Activated CD4-positive, CD25-positive, alpha-beta regulatory T cell (primary cell): ENCODE data around the gene CIB4.

Experiments used
- DNase-seq, 4 experiments: peaks; one replicate each; lab custom pipeline; 2025; lab: John Stamatoyannopoulos, UW

CIB4 gene

DNA sequence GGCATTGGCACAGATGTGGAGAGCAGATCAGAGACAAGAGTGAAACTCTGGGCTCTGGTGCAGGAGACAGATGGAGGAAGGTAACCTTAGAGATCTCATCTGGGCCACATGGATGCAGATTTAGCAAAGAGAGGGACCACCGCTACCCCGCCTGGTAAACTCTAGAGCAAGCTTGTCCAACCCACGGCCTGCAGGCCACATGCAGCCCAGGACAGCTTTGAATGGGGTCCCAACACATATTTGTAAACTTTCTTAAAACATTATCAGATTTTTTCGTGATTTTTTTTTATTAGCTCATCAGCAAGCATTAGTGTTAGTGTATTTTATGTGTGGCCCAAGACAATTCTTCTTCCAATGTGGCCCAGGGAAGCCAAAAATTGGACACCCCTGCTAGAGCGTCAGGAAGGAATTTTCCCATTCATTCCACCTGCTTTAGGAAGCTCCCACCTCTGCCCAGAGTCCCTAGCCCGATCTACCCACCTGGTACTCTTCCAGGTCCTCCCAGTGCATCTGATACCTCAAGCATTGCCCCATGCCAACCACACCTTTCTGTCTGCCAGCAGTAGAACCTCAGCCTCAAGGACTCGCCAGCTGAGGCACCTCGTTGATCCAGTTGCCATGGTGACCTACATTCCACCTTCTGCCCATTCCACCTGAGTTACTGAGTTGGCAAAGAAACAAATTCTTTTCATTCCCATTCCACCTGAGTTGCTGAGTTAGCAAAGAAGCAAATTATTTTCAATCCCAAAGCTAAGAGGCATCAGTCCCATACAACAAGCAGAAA lies at the start of gene CIB4:
CIB4 (minus strand) TSS at position 586 of the 784 bp plus-strand sequence; CDS start at position 534, 52 bp downstream.
- no peak for DNase-seq

DNA sequence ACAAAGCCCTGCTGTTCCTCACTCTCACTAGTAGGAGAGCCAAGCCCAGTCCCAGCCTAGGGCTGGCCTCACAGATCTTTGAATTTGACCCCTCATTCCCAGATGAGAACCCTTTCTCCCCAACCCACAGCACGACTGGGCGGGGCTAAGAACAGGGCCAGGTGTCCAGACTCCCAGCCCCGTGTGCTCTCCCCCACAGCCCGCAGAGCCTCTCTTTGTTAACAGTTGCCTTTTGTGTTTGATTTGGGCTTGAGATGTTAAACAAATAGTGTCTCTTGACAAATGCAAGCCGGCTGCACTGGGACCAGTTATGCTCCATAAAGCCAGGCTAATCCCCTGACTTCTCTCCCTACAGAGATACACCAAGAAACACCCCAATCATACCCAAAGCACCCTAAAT lies 46.6 kb upstream of the CIB4 start:
- DNase-seq = no peak

DNA sequence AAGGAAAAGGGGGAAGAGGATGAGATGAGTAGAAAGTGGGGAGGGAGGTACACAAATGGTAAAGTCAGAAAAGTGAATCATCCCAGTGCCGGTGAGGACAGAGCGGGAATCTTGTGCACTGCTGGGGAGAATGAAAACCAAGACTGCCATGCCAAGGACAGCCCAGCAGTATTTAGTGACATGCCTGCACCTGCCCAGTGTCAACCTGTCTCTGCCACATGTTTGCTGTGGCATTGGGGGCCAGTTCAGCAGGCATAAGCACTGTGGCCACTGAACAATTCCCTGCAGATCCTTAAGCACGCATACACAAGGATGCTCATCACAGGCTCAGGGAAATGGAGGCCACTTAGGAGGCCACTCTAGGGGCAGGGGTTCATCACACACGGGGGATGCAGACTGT lies 46.2 kb upstream of the CIB4 start:
- DNase-seq = no peak

DNA sequence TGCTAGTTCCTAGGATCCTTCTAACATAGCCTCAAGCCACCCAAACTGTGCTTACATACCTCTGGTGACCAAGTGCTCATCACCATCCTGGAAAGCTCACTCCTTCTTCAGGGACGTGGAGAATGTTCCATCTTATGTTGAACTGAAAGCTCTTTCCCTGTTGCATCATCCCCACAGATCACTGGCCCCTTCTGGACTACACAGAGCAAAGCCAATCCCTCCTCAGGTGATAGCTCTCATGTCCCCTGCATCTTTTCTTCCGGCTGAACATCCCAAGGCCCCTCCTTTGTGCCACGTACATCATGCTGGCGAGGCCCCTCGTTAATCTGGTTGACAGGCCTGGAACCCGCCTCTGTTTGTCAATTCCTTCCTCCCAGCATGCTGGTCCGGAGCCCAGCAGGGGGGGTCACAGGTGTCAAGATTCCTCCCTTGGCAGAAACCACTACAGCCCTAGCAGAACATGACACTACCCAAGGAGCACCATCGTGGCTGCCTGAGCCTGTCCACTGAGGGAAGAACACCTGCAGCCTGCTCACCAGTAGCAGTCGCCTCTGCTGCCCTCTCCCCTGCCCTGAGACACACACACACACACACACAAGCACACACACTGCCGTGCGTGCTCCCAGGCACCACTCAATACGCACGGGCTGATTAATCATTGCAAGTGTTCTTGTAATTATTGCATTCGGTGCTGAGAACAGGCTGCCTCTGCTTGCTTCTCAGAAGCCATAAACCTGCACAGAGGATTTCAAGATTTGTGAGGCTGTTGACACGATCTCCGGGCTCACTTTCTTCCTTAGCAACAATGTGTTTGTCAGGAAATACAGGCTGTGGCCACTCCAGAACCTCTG lies 45.0 kb upstream of the CIB4 start:
- DNase-seq = no peak

DNA sequence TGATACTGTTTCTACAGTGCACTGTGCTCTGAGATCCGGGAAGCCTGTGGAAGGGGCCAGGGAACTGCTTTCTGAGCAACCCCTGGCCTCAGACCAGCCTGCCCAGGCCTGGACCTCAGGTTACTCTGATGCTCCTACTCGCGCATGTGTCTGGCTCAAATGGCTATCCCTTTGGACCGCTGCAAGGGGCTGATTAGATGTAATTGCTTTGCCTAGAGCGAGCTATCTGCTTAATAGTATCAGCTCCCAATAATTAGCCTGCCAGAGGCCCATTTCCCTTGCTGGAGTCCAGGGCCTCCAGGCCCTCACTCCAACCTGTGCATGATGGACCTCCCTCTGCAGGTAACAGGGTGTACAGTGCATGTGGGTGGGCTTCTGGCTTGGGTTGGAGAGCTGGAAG lies 44.2 kb upstream of the CIB4 start:
- DNase-seq = no peak

DNA sequence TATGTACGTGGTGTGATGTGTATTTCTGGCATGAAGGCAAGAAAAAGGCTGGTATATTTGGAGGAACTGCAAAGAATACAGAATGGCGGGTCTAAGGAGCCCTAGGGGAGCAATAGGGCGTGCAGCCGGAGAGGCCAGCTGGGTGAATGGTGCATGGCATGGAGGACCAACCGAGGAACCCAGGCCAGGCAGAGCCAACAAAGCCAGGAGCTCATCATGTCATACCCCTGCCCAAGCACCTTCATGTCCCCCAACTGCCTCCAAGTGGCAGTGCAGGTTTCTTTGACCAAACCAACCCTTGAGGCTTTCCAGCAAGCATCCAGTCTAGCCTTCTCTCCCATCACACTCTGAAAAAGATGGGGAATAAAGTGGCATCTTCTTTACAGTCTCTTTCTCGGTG lies 42.4 kb upstream of the CIB4 start:
- no peak for DNase-seq

DNA sequence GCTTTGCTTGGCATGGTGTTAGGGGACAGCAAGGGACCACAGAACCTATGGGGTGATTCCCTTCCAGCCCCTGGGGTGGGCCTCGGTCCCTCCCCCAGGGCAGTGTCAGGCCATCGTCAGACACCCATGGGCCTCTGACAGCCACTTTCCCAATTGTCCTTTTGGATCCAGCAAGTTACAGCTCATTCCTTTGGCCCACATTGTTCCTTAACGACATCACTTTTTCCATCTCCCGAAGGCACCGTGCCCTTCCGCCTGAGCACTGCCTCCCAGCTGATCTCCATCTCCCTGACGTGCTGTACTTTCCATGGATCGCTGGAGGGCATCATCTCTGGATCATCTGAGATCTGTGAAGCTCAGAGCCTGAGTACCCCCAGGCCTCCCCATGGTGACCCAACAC lies 41.0 kb upstream of the CIB4 start:
- DNase-seq = no peak

DNA sequence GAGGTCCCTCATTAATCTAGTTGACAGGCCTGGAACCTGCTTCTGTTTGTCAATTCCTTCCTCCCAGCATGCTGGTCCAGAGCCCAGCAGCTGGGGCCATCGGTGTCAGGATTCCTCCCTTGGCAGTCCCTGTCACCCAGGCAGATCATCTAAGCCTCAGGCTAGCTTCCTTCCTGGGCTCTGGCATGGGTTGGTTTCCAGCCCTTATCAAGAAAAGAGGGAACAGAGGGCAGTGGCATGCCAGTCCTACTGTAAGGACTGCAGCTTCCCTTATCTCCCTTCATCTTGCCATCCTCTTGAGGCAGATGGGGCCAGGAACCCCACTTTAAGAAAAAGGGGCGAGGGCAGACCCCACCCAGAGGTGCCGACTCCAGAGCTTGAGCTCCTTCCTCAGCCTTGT lies 40.5 kb upstream of the CIB4 start:
- no peak for DNase-seq

DNA sequence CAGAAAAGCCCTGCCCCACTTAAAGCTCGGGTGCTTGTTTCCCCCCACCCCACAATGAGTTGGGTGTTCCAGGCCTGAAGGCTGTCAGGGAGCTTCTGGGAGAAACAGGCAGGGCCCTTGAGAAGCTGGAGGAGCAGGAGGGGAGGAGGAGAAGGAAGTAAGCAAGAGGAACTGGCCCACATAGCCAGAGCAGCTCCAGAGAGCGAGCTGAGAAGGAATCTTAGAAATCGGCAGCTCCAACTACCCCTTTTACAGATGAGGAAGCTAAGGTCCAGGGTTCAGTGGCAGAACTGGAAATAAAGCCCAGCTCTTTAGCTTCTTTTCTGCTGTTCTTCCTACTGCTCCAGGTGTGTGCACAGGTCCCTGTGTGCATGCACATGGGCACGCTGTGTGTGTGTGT lies 38.7 kb upstream of the CIB4 start:
- DNase-seq = no peak

DNA sequence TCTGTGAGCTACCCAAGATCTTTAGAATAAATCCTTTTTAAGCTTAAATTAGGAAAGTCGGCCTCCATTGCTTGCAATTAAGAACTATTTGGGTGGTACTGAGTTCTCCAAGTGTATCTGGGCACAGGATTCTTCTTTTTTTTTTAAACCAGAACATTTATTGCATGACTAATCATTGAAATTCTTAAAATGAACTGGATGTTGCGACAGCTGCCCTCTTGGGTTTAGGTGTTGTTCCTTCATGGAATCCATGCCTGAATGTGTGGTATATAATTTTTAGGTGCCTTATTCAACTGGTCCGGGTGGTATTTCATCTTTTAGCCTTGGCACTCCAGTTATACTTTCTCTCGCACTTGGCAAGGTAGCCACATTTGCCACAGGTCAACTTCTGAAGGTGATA lies 36.9 kb upstream of the CIB4 start:
- no peak for DNase-seq

DNA sequence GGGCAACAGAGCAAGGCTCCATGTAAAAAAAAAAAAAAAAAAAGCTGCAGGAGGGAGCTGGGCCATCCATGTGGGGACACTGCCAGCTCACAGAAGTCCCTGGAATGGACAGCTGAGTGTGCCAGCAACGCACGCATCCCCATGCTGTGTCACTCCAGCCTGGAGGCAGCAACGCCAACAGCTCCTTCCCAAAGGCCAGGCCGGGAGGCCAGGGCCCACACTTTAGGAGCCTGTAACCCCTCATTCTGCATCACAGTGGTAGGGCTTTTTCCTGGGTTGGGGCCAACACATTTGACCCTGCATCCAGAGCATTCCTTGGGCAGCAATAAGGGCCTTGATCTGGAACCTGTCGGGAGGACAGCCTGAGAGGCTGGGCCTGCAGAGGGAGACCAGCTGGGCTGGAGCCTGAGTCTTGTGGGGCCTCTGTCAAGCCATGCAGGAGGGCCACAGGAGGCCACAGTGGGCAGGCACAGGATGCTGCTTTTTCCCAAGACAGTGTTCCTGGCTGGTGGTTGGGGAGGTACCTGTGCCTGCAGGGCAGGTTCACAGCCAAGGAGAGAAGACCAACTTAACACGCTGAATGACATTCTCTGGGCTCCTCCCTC lies 34.6 kb upstream of the CIB4 start:
- no peak for DNase-seq

DNA sequence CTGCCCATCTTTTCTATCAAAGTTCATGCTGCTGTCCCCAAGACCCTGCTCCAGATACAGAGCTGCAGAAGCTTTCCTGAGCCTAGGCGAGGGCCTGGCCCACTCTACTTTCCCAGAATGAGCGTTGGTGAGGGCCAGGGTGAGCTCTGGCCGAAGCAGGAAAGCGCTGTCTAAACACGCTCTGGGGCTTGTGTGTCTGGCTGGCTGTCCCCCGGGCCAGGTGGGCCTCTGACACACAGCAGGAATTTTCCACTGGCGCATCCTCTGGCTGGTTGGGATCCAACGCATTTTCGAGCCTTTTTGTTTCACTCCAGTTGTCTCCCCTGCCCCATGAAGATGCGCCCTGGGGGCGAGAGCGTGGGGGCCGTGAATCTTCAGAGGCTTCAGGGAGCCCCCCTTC lies 33.6 kb upstream of the CIB4 start:
- DNase-seq = no peak

DNA sequence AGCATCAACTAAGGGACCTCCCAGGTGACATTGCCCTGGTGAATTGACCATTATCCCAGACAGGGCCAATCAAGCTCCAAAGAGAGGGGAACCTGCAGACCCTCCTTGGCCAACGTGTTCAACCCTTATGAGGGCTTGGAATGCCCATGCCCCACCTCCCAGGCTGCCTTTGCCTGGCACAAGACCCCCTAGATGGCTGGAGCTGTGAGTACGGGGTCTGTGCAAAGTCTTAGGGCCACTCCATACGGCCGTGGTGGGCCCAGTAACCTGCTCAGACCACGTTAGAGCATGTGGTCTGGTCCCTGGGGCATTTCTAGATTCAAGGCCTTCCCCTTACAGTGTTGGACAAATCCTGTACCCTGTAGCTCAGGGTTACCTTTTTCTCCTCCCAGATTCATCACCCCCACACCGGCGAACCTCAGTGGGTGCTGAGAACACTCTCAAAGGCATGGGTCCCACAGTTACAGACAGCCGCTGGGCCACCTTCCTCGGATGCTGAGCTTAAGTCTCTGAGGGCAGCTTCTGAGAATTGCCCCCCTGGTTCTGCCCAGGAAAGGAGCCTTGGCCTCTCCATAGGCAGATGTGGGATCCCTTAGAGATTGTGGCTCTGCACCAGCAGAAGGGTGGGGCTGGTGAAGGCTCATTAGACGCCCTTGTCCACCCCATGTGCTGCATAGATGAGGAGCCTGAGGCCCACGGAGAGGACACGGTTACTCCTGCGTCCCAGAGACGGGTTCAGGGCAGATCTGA lies 33.0 kb upstream of the CIB4 start:
- DNase-seq = no peak

DNA sequence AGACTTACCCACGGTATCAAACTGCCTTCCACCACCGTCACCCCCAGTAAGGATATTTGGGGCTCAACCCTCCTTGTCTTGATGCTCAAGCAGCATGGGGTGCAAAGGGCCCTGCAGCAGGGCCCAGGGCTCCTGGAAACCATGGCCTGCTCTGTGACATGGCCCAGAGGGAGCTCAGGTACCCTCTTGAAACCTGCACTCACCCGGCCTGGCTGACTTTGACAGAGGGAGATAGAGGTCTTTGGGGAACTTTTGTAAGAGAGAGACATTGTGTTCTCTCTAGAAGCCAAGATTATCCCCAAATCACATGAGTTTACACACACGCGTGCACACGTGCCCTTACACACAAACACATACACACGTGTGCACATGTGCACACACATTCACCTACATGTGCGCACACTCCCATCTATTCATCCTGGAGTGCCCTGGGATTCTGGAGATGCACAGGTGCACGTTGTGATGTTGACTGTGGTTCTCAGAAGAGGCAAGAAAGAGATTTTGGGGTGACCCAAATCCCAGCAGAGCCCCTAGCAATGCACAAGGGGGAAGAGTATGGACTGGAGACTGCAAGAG lies 31.7 kb upstream of the CIB4 start:
- DNase-seq = no peak

DNA sequence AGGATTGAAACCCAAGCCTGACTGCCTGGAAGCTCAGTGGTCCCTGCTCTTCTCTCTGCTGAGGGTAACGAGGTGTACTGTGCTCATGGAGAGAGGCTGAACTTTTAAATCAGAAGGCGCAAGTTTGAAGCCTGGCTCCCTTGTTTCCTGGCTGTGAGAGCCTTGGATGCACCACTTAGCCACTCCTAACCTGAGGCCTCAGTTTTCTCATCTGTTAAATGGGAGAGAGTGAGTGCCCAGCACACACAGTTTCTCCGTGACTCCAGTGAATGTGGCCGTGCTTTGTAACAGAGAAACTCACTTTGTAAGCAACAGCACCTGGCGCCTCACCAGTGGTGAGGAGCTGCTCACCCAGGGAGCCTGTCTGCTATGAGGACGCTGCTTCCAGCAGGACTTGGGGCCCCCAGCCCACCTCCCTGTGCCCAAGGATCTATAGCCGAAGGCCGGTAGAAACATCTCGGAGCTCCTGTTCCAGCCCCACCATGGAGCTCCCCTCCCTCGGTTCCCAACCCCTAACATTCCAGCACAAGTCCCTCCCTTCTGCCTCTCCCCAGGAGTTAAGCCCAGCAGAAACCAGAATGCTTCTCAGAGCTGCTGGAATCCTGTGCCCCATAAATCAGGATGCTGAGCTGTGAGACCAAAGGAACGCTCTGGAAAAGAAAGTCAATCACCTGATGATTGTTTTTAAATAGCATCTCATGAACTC lies 31.1 kb upstream of the CIB4 start:
- DNase-seq = no peak

DNA sequence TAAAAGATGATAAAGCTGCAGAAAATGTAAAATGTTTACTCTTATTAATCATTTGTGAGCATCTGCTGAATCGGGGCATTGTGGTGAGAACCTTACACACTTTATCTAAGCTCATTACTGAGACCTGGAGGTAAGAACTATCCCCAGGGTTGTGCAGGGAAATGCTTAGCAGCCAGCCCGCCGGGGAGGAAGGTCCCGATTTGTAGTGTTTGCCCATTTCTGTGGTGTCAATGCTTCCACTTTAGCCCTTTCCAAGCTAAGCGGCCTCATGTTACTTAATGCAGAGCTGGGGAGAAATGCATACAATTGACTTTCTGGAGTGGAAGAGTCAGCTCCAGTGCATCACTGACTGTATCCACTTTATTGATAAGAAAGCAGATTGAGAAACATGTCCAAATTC lies 30.5 kb upstream of the CIB4 start:
- no peak for DNase-seq

DNA sequence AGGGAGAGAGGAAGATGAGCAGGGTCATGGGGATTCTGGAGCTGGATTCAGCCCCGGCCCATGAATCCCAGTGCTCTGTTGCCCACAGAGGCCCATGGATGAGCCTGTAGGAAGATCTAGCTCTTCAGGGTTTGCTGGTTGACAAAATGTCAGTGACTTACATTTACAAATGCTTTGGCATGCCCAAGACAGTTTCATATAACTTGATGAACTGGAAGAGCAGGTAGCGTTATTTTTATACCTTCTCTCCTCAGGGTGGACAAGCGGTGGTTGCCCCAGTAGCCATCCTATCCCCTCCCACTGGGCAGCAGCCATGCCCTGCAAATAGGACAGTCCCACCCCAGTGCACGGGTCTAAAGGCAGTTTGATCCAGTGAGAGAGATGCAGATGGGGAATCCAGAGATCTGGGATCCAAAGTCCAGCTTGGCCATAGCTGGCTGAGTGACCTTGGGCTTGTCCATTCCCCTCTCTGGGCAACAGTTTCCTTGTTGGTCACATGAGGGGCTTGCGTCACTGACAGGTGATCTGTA lies 29.8 kb upstream of the CIB4 start:
- no peak for DNase-seq

DNA sequence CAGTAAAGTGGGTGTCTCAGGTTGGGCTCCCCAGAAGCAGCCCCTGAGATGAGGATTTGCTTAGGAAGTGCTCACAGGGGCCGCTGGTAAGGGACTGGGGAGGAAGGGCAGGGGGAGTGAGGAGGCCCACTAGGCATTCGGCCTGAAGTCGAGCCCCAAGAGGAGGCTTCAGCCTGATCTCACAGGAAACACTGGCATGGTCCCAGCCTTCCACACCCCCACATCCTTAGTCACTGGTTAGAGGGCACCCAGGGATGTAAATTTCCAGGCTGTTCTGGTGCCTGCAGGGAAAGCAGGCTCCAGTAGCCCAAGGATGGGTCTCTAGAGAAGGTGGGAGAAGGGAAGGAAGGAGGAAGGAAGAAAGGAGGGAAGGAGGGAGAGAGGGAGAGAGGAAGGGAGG lies 29.0 kb upstream of the CIB4 start:
- DNase-seq = no peak

DNA sequence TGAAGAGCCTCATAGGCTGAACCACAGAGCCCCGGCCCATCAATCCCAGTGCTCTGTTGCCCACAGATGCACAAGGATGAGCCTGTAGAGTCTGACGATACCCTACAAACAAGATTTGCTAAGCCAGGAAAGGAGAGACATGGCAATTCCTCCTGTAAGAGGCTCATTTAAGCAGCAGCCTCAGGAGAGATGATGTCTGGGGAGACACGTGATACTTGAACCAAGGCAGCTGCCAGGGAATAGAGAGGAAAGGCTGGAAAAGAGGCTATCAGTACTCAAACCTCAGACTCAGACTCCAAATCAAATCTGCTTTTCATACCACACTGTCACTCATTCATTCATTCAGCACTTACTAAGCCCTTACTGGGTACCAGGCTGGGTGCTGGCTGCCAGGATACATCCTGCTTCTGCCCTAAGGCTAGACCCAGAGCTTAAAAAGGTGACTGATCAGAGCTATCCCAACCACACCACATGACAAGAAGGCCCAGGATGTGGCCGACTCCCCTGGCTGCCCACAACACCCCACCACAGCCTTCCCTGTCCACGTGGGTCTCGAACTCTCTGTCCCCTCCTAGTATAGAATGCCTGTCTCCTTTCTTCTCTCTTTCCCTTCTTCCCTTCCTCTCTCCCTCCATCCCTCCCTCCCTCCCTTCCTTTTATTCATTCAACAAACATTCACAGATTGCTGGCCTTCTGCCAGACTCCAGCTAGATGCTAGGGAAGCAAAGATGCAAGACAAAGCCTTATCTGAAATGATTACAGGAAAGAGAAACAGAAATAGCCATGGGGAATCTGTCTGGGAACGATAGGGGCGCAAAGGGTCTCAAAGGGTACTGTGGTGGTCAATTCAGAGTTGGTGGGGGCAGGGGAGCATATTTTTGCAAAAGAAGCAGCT lies 27.9 kb upstream of the CIB4 start:
- no peak for DNase-seq

DNA sequence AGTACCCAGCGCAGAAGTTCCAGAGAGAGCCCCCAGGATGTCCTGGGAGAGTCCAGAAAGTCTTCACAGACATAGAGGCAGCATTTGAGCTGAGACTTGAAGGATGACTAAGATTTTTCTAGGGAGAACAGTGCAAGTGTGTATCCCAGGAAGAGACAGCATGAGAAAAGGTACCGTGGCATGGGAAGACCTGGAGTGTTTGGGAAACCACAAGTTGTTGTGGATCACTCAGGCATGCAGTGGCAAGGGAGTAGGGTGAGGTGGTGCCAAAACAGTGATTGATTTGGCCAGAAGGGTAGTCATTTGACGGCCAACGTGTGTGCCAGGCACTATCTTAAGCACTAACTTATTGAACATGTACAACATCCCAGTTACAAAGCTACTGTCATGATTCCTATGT lies 26.9 kb upstream of the CIB4 start:
- no peak for DNase-seq
